ENCODE results near the gene TASOR2. TPM values are rescaled to one million over a fixed set of nuclear protein-coding genes. Genes with fewer than 3 reads are reported as not detected.

The TASOR2 gene
- total and polyA plus RNA-seq, 2 donors from 2014 or later, result 3.9 to 58.8 TPM

DNA sequence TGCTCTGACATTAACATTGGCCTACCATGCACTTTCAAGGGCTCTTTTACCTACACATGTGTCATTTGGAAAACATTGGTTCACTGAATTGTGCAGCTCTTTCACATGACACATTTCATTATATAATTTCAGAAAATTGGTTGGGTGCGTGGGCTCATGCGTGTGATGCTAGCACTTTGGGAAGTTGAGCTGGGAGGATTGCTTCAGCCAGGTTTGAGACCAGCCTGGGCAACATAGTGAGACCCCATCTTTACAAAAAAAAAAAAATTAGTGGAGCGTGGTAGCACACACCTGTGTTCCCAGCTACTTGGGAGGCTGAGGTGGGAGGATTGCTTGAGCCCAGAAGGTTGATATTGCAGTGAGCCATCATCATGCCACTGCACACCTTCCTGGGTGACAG lies 3.9 kb downstream of the TASOR2 start:
- intact Hi-C loops (cut with DNase I), result no loop called here
- TF ChIP-seq, protein P1, sequence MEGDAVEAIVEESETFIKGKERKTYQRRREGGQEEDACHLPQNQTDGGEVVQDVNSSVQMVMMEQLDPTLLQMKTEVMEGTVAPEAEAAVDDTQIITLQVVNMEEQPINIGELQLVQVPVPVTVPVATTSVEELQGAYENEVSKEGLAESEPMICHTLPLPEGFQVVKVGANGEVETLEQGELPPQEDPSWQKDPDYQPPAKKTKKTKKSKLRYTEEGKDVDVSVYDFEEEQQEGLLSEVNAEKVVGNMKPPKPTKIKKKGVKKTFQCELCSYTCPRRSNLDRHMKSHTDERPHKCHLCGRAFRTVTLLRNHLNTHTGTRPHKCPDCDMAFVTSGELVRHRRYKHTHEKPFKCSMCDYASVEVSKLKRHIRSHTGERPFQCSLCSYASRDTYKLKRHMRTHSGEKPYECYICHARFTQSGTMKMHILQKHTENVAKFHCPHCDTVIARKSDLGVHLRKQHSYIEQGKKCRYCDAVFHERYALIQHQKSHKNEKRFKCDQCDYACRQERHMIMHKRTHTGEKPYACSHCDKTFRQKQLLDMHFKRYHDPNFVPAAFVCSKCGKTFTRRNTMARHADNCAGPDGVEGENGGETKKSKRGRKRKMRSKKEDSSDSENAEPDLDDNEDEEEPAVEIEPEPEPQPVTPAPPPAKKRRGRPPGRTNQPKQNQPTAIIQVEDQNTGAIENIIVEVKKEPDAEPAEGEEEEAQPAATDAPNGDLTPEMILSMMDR (IDR thresholded peaks at IDR 0.05; ENCODE audit: borderline replicate concordance, extremely low read depth, insufficient read depth), result no peak
- FAIRE-seq, result no peak

DNA sequence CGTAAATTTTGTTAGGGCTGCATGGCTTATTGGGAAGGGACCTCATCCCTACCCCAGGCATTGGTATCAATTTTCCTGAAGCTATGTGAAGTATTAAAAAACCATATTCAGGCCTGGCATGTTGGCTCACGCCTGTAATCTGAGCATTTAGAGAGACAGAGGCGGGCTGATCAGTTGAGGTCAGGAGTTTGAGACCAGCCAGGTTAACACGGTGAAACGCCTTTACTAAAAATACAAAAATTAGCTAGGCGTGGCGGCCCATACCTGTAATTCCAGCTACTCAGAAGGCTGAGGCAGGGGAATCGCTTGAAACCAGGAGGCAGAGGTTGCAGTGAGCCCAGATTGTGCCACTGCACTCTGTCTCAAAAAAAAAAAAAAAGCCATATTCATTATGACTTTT lies 7.1 kb downstream of the TASOR2 start:
- H3K9me3 ChIP-seq (ENCODE audit: control insufficient read depth in 2 of 3, insufficient read depth in 1 of 3, low read length in 3 of 3), result no peaks in the 10 kb centered on the region
- H3K27ac ChIP-seq (ENCODE audit: low read depth in 2 of 2, low read length in 2 of 2), result no peak overlapping the region
- H3K4me1 ChIP-seq (ENCODE audit: control insufficient read depth in 2 of 3, insufficient read depth in 2 of 3, low read depth in 1 of 3, low read length in 3 of 3), result peaks cover 0 to 3% (median under 1%) of the 10 kb centered on the region in 3 donors
- DNase-seq (peak in 1 of 5 donors; percentile 8), FAIRE-seq (no peak)
- H3K9ac ChIP-seq (ENCODE audit: low read length in 3 of 3), result no peak overlapping the region
- no peaks in the 10 kb centered on the region for H3K36me3 ChIP-seq (ENCODE audit: control insufficient read depth in 2 of 3, insufficient read depth in 3 of 3, low read length in 3 of 3)
- H3K27me3 ChIP-seq (ENCODE audit: control insufficient read depth, insufficient read depth, low read length), result no peaks in the 10 kb centered on the region
- intact Hi-C loops (cut with DNase I), result no loop called here
- TF ChIP-seq, protein P1 (IDR thresholded peaks at IDR 0.05; ENCODE audit: borderline replicate concordance, extremely low read depth, insufficient read depth), result no peak
- peak overlapping the region in 2 of 3 donors; percentile 49 to 72 for H3K4me3 ChIP-seq (ENCODE audit: low read length in 3 of 3)

More for the DNA sequence above, 3.9 kb downstream of the TASOR2 start:
- Histone ChIP-seq H3K9ac (ENCODE audit: low read length in 3 of 3) (no peak overlapping the region), H3K36me3 (ENCODE audit: control insufficient read depth in 2 of 3, insufficient read depth in 3 of 3, low read length in 3 of 3) (no peaks in the 10 kb centered on the region), H3K27me3 (ENCODE audit: control insufficient read depth, insufficient read depth, low read length) (no peaks in the 10 kb centered on the region), H3K4me1 (ENCODE audit: control insufficient read depth in 2 of 3, insufficient read depth in 2 of 3, low read depth in 1 of 3, low read length in 3 of 3) (peaks cover 0 to 12% (median 10%) of the 10 kb centered on the region in 3 donors), H3K9me3 (ENCODE audit: control insufficient read depth in 2 of 3, insufficient read depth in 1 of 3, low read length in 3 of 3) (no peaks in the 10 kb centered on the region), H3K4me3 (ENCODE audit: low read length in 3 of 3) (no peak overlapping the region), H3K27ac (ENCODE audit: low read depth in 2 of 2, low read length in 2 of 2) (no peak overlapping the region)
- DNase-seq, result no peak

DNA sequence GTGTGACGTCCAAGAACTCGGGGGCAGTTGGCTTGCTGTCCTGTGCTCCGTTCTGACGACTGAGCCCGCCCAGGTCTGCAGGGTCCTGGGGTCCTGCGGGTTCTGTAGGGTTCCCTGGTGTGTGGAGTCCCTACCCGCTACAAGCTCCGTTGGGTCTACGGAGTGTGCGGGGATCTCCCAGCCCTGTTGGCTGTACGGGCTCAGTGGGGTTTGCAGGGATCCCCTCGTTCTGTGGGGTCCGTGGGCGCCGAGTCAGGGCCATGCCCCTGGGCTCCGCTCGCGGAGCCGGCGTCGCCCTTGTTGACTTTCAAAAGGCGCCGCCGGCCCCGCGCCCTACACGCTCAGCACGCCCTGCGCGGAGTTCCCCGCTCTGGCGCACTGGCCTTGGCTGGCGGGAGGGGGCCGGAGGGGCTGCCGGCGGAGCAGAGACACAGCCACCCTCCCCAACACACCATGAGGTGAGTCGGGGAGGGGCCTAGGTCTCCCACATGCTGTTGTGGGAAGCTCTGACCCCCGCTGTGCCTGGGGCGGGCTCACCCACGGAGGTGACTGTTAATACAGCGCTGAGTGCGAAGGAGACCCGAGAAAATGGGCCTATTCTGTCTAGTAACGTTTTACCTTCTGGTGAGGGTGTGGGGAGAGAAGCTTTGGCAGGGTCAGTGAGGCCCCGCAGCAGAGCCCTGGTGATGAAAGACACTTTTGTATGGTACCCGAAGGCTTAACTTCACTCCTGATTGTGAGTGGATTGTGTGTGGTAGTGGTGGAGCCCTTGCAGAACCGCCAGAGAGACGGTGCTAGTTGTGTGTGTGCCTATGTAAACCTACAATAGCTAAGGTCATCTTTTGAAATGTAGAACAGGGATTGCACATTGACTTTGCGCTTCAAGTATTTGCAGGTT lies 8.1 kb downstream of the TASOR2 start:
- H3K4me3 ChIP-seq (ENCODE audit: low read length in 3 of 3), result peak overlapping the region; percentile 49 to 75 (median 72)
- no peaks in the 10 kb centered on the region for H3K36me3 ChIP-seq (ENCODE audit: control insufficient read depth in 2 of 3, insufficient read depth in 3 of 3, low read length in 3 of 3)
- peak overlapping the region; percentile 44 to 80 (median 69) for H3K9ac ChIP-seq (ENCODE audit: low read length in 3 of 3)
- TF ChIP-seq, protein P1 (IDR thresholded peaks at IDR 0.05; ENCODE audit: borderline replicate concordance, extremely low read depth, insufficient read depth), result no peak
- peak overlapping the region in 1 of 2 donors; percentile 41 for H3K27ac ChIP-seq (ENCODE audit: low read depth in 2 of 2, low read length in 2 of 2)
- no peaks in the 10 kb centered on the region for H3K9me3 ChIP-seq (ENCODE audit: control insufficient read depth in 2 of 3, insufficient read depth in 1 of 3, low read length in 3 of 3)
- no peak for FAIRE-seq
- intact Hi-C loops (cut with DNase I), result no loop called here
- H3K27me3 ChIP-seq (ENCODE audit: control insufficient read depth, insufficient read depth, low read length), result no peaks in the 10 kb centered on the region
- peak; percentile 73 to 84 (median 79) for DNase-seq
- H3K4me1 ChIP-seq (ENCODE audit: control insufficient read depth in 2 of 3, insufficient read depth in 2 of 3, low read depth in 1 of 3, low read length in 3 of 3), result peaks cover 0 to 6% (median 0%) of the 10 kb centered on the region in 3 donors

Measured in kidney (tissue), 14 donors.